Retinal pigment epithelial cell (primary cell): Measurements from ENCODE around the gene SMCO3.

ENCODE experiments used
- DNase-seq: peaks from one replicate; pipeline ENCODE4 v3.0.0-alpha.2; 2010; ENCODE audit warnings: low read depth
- H3K4me3 ChIP-seq: 2 replicates; pipeline ENCODE4 v1.5.1; 2011; ENCODE audit warnings: mild to moderate bottlenecking, low read length, control low read depth, moderate library complexity
- CTCF ChIP-seq: conservative IDR thresholded peaks from 2 replicates; pipeline ENCODE4 v1.5.1; 2011; ENCODE audit warnings: low read depth, low read length, control low read depth, inconsistent platforms

SMCO3 gene

GRCh38 chr12:14841761-14842160 lies 27.8 kb upstream of the SMCO3 start:
- DNase-seq = no peak
- H3K4me3 ChIP-seq = no peak overlapping the region
- TF ChIP-seq CTCF = no peak

DNA sequence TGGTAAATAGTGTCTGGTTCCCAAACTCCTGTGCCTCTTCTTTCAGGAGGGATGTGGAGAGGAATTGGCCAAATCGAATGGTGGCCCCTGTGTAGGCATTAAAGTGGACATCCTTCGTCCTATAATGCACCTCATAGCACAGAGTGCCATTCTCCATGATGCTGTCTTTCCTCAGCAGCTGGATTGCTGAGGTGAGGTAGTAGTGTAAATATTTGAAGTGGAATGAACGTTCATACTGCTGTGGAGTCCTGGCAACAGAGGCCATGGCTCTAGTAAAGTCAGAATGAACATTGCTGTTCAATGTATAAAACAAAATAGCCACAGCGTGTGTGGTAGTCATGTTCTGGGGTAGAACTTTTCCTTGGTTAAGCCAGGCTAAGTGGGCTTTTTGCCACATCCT lies 26.6 kb upstream of the SMCO3 start:
- no peak overlapping the region for H3K4me3 ChIP-seq
- TF ChIP-seq CTCF = no peak
- no peak for DNase-seq

DNA sequence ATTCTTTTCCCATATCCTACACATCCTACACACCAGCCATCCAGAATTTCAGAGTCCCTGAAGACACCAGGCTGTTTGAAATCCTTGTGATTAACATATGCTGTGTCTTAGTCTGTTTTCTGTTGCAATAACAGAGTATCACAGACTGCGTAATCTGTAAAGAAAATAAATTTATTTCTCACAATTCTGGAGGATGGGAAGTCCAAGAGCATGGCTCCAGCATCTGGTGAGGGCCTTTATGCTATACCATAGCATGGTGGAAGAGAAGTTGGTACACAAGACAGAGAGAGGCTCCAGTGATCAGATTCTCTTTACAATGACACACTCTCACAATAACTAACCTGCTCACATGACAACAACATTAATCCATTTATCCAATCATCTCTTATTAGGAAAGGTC lies 25.3 kb upstream of the SMCO3 start:
- no peak for DNase-seq
- no peak for TF ChIP-seq CTCF
- H3K4me3 ChIP-seq = no peak overlapping the region

DNA sequence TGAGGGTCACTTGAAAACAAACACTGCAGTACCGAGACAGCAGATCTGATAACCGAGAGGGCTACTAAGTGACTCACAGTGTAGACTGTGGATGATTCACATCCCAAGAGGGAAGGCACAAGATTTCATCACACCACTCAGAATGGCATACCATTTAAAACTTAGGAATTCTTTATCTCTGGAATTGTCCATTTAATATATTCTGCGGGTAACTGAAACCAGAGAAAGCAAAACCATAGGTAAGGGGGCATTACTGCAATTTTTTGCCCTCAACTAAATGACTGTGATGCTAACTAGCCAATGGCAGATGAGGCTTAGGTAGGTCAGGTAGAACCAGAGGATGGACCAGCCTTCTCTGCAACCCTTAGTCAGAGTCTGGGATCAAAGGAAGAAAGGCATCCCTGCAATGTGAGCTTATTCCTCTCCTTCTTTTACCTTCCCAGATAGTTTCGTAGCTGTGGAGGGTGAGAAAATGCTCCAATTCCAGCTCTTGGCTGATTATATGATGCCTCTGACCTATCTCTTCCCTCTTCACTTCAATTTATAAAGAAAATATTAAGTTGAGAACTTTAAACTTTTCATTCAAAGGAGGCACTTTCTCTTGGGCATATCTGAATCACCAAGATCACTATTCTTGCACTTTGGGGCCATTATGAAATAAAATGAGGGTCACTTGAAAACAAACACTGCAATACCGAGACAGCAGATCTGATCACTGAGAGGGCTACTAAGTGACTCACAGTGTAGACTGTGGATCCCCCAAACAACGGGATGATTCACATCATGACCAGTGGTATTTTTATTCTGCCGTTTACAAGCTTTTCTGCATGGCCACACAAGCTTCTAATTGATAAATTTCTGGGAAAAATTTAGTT lies 22.6 kb upstream of the SMCO3 start:
- no peak for TF ChIP-seq CTCF
- no peak for DNase-seq
- H3K4me3 ChIP-seq = no peak overlapping the region

DNA sequence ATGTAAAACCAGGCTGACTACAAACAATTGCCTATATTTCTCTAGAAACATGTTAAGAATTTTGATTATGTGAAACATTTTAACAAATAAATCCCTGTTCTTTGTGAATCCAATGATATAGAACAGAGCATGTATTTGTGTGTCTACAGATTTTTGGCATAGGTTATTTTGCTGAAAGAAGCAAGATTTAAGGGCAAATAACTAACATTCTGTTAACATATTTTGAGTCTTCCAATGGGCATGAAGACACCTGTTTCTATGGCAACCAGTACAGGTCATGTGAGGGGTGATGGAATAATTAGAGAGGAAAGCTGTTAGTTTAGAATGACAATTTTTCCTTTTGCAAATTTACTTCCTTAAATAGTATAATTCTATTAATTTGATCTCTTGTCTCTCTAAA lies 20.5 kb upstream of the SMCO3 start:
- no peak overlapping the region for H3K4me3 ChIP-seq
- no peak for TF ChIP-seq CTCF
- no peak for DNase-seq

DNA sequence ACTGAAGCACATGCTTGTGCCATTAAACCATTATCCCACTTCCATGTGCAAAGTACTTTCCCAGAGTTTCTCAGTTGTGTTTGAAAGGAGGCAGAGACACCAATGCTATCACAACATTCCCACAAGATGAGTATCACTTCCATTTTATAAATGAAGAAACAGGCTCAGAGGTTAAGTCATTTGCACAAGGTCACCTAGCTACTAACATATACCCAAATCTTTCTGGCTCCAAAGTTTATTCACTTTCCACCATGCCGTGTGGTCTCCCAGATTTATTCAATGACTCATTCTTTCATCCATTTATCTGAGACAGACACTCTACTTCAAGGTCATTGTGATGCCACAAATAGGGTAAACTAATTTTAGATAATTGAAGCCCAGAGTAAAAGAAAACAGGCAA lies 20.0 kb upstream of the SMCO3 start:
- no peak for DNase-seq
- H3K4me3 ChIP-seq = no peak overlapping the region
- TF ChIP-seq CTCF = no peak

DNA sequence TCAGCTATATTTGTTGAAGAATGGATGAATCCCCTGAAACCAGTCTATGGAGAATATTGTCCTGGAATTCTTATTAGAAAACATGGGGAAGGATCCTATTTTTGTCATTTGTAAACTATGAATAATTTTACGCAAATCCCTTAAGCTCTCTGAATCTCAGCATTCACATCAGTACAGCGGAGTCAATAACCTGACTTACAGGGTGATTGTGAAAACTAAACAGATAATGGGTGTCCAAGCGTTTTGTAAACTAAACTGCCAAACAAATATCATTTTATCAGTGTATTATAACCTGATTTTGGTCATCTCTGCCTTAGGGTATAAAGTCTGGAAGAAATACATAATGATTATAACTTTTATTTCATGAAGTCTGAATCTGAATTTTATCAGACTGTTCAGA lies 19.4 kb upstream of the SMCO3 start:
- no peak overlapping the region for H3K4me3 ChIP-seq
- no peak for DNase-seq
- no peak for TF ChIP-seq CTCF
